NCI-H1694 treated with DMSO at 0.1 percent for 48 hours (cell line): Measurements from ENCODE around the gene GP1BA.

Source experiments
- DNase-seq: peaks from one replicate; lab custom pipeline; 2025; lab: John Stamatoyannopoulos, UW

Gene GP1BA

DNA sequence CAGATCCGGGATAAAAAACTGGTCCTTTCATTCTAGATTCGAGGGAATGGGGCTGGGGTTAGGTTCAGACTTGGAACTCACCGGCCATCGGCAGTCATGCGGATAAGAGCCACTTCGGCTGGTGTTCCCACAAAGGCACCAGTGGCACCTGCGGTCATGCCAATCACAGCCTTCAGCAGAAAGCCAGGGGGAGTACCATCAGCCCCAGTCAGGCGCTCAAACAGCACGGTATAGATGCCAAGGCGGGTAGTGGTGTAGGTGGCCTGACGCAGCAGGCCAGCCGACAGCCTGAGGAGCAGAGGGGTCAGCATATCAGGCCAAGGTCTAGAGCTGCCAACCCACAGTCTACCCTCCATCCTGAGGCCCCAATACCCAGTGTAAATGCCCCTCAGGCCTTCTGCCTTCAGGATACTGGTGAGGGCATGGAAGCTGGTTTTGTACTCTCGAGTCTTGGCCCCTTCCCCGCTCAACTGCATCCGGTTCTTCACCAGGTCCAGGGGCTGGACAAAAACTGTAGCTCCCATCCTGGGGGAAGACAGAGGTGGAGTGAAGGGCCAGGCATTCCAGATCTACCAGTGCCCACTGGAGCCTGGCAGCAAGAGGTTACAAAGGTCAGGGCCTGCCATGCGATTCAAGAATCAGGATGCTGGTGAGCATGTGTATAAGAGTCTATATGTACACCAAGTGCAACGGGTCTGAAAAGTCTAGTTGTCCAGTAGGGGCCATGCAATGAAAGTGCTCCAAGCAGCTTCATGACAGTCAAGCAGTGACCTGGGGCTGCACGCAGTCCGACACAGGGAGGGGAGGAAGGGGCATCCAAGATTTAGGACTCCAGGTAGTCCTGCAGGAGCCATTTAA is 6.8 kb downstream of the GP1BA start:
- DNase-seq: no peak

DNA sequence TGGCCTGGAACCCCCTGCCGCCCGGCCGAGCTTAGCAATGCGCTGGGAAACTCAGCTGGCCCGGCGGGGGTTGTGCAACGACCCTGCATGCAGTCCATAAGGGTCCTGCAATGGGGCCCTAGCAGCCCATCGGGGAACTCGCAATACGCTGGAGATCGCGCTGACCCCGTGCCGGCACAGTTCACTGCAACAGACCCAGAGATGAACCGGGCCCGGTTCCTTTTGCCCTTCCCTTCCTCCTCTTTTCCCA is 7.4 kb downstream of the GP1BA start:
- no peak for DNase-seq

DNA sequence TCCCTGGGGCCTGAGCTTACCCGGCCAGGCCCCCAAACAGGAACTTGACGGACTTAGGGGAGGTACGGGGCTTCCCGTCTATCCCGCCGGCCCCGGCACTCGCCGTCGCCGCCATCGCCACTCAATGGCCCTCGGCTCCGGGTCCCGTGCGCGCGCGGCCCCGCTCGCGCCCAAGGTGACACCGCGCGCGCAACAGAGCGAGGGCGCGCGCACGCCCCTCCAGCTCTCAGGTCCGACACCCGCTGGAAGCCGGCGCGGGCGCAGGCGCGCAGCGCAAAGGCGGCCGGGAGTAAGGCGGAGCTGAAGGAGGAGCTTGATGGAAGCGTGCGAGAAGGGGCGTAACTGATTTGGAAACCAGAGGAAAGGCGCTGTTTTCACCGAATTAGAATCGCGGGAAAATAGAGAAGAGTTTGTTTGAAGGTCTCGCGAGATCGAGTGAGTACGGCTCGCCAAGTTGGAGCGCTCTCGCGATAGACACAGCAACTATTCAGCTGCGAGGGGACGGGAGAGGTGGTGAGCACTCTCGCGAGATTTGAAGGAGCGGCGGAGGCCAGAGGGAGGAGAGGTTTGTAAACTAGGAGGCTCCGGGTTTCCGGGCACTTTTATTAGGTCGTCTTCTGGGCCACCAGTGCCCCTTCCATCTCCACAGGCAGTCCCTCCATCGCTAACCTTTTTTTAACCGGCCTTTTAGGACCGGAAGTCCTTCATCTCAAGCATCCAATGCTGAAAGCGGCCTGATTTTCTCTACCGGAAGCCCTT is 7.9 kb downstream of the GP1BA start, which contains the start of the genes RNF167 and SLC25A11:
Gene RNF167 (plus strand): TSS at position 473 of the 759 bp plus-strand sequence. CDS start 642 bp downstream, outside the sequence.
Gene SLC25A11 (minus strand): TSS at position 251 of the 759 bp plus-strand sequence. CDS start 136 bp downstream, at position 115.
- peak; percentile 99 for DNase-seq

DNA sequence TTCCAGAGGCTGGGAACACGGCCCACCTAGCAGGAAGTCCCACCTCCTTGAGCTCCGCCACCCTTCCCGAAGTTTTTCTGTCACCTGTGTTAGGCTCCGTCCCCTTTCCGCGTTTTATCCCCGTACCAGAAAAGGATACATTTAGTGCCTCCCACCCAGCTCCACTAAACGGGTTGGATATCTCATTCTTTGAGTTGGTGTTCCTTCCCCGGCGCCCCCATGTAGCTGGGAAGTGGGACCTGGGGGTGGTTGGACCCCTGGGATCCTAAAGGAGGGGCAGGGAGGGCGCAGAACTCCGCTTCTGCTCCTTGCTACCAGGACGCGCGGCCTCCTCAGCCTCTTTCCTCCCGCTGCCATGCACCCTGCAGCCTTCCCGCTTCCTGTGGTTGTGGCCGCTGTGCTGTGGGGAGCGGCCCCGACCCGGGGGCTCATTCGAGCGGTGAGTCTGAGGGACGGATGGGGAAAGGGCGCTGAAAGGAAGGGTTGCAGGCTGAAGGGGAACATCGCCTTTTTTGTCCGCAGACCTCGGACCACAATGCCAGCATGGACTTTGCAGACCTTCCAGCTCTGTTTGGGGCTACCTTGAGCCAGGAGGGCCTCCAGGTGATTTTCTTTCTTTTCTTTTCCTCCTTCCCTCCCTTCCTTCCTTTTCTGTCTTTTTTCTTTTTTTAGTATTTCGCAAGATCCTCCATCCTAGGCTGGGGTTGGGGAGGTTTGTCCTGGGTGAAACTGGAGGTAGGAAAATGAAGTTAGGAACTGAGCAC is 8.7 kb downstream of the GP1BA start:
- DNase-seq: no peak

DNA sequence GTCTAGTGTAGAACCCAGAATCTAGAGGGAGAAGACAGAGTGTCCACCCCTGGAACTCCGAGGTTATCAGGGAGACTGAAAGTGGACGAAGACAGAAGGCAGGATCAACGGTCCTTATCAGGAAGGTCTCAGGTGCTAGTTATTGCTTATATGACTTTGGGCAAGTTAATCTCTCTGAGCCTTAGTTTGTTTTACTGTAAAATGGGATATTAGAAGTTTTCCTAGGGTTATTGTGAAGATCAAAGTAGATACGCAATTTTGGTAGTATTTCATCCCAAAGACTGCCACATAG is 9.2 kb downstream of the GP1BA start:
- DNase-seq: no peak

DNA sequence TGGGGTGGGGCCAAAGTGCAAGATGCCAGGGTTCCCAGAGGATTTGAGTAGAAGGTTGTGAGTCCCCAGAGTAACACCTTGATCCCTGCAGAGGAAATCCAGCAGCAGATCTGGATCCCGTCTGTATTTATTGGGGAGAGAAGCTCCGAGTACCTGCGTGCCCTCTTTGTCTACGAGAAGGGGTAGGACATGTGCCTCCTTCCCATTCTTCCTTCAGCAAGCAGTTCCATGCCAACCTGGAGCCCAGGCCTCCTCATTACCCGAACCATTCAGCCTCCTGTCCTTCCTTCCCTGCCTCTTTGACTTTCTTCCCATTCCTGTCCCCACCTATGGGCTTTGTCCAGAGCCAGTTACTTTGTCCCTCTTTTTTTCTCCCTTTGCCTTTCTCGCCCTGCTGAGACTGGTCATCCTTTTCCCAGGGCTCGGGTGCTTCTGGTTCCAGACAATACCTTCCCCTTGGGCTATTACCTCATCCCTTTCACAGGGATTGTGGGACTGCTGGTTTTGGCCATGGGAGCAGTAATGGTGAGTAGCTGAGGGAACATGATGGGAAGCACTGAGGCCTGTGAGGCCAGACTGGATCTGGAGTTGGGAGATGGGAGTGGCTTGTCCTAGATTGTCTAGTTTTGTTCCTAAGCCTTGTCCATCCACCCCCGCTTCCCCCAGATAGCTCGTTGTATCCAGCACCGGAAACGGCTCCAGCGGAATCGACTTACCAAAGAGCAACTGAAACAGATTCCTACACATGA is 10.9 kb downstream of the GP1BA start:
- DNase-seq: no peak

DNA sequence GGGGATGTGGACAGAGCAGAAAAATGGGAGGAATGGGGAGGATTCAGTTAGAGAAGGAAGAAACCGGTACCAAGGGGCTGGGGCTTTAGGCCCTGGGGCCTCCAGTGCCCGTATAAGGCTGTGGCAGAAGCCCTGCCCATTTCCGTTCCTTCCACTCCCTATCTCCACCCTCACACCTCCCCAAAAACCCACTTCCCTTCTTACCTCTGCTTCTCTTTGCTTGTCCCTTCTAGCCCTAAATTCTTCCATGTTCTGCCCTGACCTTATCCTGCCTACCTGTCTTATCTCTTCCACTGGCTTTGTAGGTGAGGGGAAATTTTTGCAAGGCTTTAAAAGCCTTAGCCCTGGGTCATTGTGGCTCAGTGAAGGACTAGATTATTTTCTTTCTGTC is 12.1 kb downstream of the GP1BA start:
- DNase-seq: no peak

DNA sequence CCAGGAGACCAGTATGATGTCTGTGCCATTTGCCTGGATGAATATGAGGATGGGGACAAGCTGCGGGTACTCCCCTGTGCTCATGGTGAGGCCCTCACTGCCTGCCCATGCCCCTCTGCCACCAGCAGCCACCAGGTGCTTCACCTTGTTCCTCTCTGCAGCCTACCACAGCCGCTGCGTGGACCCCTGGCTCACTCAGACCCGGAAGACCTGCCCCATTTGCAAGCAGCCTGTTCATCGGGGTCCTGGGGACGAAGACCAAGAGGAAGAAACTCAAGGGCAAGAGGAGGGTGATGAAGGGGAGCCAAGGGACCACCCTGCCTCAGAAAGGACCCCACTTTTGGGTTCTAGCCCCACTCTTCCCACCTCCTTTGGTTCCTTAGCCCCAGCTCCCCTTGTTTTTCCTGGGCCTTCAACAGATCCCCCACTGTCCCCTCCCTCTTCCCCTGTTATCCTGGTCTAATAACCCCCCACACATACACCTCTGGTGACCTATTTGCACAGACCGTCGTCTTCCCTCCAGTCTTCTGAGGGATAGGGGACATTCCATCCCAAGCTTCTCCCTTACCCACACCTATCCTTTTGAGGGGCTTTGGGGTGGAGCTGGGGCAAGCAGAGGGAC is 12.6 kb downstream of the GP1BA start:
- no peak for DNase-seq

DNA sequence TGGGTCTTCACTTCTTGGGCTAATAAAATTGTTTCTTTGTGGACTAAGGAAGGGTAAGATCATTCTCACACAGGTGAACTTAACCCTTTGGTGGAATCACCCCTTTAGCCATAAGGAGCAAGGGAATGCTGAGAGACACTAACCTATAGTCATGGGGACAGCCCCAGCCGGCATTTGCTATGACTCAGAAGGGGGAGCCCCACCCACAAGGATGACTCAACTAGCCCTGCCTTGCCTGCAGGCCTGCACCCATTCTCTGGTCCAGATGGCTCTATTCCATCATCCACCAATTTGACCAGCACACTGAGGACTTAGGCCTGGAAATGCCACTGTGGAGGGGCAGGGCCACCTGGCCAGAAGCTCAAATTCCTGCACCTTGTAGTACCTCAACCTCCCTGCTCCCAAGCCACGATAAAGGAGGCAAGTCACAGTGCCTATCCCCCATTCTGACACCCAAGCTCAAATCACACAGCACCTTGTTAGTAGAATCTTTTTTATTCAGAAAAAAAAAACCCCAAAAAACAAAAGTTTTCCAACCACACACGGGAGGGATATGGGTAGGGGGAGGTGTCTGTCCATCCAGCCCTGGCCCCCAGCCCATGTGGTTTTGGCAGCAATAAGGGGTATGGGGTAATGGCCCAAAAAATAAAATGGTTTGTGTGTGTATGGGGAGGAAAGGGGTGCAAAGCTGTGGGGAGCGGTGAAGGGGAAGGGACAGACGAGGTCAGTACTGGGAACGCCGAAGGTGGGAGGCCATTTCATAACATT is 13.3 kb downstream of the GP1BA start:
- no peak for DNase-seq

DNA sequence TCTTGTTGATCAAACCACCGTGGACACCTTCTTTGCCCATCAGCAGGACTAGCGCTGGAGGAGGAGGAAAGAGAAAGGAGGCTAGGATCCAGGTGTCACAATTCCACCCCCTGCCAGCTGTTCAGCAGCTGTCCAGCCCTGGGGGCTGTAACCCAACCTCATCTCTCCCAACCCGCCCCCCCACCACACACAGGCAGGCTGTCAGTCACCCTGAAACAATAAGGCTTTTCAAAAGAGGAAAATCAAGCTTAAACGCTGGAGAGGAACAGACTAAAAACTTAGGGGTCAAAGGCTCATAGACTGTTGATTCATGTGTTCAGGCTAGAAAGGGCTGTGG is 13.8 kb downstream of the GP1BA start:
- no peak for DNase-seq

DNA sequence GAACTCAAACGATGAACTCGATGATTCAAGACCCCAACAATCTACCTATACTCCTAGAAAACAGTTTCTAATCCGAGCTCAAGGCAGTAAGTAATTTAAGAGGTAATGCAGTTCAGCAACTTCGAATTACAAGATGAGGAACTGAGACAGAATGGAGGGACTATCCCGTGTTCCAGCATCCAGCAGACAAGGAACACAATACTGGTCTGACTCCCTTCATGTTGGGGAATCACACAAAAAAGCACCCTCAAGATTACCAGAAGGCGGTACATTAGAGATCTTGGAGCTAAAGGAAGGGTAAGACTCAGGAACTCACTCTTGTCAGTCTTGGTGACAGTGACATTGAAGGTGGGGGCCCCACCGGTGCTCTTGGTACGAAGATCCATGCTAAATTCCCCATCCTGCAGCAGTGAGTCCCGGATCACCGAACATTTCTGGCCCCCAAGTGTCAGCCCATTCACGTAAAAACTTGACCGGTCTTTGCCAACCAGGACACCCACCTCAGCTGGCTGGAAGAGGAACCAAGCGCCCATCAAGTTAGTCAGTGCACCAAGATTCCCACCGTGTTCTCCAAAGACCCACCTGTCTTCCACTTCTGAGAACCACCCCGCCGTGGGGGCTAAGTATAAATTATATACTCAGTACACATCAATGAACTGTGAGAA is 14.4 kb downstream of the GP1BA start:
- no peak for DNase-seq

DNA sequence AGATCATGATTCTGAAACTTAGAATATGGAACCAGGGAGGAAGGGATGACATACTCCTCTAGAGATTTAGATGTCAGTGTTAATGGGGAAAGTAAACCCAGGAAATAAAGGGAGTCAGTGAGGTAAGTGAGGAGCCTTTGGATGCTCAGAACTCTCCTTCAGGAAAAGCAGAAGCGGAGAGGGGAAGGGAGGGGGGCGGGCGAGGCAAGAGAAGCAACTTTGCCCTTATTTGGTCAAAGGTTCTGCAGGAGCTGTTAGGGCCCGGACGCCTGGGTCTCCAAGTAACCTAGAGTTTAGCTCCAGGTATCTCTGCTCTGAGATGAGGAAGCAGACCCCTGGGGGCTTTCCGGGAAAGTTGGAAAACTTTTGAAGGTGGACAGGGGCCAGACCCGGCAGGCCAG is 14.9 kb downstream of the GP1BA start:
- no peak for DNase-seq

DNA sequence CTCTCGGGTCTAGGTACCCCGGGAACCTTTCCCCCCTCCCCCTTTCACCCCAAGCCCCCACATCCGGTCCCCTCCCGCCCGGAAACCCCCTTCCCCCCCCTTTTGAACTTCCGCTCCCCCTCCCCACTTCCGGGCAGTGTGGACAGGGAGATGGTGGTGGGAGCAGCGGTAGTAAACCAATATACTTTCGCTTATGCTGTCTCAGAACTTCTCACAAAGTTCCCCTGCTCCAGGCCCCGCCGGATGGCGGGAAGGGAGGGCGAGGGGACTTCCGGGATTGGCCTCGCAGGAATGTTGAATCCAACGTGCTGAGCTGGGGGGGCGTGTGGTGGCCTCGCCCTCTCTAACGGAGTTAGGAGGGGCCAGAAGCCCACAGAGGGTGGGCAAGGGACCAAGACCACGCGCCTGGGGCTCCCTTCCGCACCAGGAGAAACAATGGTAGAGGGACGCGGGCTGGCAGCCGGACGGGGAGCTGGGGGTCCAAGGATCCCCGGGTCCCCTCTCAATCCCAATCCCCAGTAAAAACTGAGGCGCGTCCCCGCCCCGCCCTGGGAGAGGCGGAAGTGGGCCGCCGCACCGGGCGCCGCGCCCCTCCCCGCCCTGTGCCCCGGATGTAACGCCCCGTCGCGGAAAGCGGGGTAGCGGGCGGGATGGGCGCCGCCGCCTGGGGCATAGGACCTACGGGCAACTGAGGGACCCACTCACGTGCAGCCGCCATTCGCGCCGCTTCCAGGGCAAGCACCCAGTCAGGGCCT is 15.5 kb downstream of the GP1BA start:
- DNase-seq: no peak

DNA sequence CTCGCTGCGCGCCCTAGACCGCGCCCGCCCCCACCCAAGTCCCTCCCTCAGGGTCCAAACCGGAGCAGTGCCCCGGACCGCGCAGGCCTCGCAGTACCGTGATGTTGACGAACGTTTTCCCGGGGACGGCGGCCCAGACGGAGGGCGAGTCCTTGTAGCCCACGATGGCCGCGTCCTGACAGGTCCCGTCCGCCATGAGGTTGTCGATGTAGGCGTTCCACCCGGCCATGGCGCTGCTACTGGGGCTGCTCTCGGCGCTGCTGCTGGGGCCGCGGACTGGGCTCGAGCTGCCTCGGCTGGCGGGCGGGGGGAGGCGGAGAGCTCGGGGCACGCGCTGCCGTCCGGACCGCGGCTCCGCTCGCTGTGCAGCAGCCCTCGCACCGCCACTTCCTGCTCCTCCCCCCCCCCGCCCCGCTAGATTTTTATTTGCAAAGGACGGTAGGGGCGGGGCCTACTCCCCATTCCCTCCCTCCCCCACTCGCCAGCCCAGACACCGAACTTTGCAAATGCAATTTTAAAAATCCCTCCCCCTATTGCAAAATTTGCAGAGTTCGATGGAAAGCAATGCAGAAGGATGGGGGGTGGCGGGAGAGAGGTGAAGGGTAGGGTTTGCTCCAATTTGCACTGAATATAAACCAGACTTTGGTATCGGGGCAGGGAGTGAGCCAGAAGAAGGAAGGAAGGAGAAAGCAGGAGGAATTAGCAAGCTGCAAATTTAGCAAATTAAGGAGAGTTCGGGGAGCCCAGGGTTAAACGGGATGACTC is 16.3 kb downstream of the GP1BA start, which contains the start of gene PFN1:
Gene PFN1 (minus strand): TSS at position 365 of the 765 bp plus-strand sequence. CDS start 136 bp downstream, at position 229.
- DNase-seq: peak; percentile 93

DNA sequence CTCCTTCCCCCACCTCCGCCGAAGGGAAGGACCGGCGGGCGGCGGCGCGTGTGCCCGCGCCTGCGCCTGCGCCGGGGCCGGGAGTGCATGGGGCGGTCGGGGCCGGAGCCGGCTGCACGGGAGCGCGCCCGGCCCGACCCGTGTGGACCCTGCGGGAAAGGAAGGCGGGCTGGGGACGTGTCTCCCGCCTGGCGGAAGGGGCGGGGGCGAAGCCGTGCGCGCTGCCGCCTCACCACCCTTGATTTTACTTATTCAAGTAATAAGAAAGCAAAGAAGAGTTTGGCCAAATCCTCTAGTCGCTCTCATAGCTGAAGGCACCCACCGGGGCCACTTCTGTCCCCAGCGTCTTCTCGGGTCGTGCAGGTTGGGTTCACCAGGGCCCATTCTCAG is 16.8 kb downstream of the GP1BA start:
- DNase-seq: peak; percentile 93

DNA sequence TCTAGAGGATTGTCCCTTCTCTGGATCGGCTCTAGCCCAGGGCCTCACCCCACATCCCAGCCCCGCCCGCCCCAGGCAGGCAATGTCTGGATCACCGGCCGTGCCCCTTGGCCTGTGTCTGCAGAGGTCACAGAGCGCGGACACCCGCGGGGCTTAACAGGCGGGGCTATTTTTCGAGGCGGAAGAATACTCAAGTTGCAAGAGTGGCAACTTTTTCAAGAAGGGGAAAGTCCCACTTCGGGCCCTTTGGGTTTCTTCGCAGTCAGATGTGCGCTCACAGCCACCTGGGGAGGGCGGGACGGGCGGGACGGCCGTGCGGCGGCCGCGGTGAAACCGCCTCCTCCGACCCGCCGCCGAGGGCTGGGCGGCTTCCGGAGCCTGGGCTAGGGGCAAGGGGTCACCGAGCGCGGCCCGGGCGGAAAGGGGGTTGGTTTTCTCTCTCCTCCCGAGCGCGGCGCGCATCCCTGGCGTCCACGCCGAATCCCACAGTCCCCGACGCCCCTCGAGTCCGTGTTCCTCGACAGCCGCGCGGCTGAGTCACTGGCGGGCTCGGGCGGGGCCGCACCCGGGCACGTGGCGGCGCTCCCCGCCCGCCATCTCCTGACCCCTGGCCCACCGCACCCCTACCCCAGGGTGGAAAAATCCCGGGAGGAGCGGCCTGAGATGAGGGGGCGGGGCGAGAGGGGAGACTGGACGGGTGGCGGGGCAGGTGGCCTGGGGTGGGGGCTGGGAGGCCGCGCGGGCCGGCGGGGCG is 17.4 kb downstream of the GP1BA start:
- DNase-seq: peak; percentile 43

DNA sequence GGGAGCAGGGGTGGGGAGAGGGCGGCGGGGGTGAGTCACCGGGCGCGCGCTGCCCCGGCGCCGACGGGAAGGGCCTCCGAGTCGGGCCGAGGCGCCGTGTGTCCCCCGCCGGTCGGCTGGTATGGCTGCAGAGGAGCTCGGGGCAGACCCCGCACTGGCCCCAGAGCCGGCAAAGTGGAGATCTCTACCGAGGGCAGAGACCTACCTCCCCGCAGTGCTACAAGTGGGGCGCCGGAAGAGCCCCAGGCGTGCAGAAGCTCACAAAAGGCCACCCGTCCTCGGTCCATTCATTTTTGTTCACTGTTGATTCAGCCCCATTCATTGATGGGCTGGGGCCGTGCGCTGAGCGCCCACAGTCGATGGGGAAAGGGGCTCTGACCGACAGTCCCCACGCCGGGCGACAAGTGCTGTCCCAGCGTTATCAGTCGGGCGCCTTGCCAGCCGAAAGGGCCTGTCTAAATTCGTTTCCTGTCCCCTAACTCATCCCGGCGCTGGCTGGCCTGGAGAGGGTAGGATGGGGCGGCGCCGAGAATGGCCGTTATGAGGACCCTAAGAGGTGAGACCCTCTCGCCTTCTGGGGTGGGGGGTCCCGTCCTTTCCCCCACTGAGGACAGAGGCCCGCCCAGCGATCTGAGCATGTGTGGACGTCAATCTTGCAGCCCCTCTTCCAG is 18.1 kb downstream of the GP1BA start:
- DNase-seq: no peak
